SH-SY5Y (cell line): ENCODE measurements around the gene SLC6A5.

Experiments used
- GATA2 ChIP-seq: IDR thresholded peaks from 2 replicates; pipeline ENCODE4 v1.6.1; 2011; ENCODE audit warnings: mild to moderate bottlenecking, low read depth, low read length
- GATA3 ChIP-seq: IDR thresholded peaks from 2 replicates; pipeline ENCODE4 v1.6.1; 2011; ENCODE audit warnings: low read depth, mild to moderate bottlenecking, low read length, moderate library complexity

Gene SLC6A5

GRCh38 chr11:20599221-20600019 lies at the start of gene SLC6A5:
TSS of gene SLC6A5 (plus strand) at chr11:20599608. CDS start at chr11:20599673, 65 bp downstream.
- no peak for TF ChIP-seq GATA2
- TF ChIP-seq GATA3 = no peak

DNA sequence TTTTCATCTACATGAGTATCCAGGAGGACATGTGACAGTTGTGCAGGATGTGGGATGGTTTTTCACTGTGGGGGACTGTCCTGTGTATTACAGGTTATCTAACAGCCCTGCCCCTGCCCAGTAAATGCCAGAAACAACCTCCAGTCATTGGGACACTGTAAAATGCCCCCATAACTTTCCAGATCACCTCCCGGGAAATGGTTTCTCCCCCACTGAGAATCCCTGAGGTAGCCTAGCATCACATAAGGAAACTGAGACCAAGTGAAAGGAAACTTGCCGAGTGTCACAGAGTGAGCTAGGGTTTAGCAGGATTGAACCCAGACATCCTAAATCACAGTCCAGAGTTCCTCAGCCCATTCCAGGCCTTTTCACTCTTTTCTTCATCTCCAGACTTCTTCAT lies 48.3 kb upstream of the SLC6A5 start:
- no peak for TF ChIP-seq GATA2
- TF ChIP-seq GATA3 = no peak

- TF ChIP-seq GATA2 = no peak
Measured at GRCh38 chr11:20555783-20556182, 43.6 kb upstream of the SLC6A5 start.

DNA sequence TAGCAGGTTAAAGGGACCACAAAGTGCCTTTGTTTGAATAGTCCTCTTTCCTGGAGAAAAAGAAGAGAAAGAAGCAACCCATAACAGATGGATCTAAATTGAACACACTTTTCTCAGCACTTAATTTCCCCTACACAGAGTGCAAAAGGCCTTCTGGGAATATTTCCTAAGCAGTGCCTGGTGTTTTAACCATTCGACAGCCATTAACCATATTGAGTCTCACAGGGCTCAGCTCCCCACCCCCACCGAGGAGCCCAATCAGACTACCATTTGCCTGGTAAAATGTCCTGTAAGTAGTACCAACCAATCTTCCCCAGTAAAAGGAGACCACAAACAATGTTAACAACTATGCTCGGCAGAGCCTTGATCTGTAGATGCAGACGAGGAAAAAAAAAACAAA lies 40.7 kb upstream of the SLC6A5 start:
- TF ChIP-seq GATA3 (no peak), GATA2 (no peak)

DNA sequence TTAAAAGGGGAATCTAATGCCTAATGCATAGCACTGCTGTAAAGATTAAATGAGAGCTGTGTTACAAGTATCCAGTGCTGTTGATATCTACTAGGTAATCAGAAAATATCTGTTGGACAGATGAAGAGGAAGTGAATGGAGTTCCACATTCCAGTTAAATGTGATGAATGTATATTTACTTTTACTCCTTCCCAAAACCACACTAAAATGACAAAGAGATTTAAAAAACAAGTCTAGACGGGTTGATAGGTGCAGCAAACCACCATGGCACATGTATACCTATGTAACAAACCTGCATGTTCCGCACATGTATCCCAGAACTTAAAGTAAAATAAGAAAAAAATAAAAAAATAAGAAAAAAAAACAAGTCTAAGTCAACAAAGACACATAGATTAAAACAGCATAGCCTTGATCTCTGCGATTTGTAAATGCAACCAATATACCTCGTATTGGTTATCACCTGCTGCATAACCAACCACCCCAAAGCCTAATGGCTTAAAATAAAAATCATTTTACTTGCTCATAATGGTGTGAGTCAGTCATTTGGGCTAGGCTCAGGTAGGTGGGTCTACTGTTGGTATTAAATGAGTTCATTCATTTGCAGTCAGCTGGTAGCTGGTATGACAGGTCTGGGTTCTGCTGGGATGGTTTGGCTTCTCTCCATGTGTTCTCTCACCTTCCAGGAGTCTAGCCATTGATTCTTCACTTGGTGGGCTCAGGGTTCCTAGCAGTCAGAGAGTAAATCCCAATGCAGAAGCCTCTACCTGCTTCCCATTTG lies 39.7 kb upstream of the SLC6A5 start:
- TF ChIP-seq GATA3 (no peak), GATA2 (no peak)

DNA sequence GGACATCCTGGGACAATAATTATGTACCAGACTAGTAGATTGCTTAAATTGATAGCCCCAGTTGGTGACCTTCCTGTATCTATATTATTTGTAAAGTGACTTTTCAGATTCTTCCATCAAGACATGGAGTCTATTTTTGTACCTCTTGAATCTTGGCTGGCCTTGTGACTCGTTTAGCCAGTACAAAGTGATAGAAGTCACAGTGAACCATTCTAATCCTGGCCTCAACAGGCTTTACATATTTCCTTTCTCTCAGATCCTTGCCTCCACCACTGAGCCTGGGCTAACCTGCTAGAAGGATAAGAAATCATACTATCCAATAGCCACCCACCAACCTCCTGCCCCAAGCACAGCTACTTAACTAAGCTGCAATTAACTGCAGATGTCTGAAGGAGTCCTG lies 37.5 kb upstream of the SLC6A5 start:
- no peak for TF ChIP-seq GATA3
- TF ChIP-seq GATA2 = no peak

- TF ChIP-seq GATA3 (no peak), GATA2 (no peak)
Measured at GRCh38 chr11:20563866-20564265, 35.5 kb upstream of the SLC6A5 start.

DNA sequence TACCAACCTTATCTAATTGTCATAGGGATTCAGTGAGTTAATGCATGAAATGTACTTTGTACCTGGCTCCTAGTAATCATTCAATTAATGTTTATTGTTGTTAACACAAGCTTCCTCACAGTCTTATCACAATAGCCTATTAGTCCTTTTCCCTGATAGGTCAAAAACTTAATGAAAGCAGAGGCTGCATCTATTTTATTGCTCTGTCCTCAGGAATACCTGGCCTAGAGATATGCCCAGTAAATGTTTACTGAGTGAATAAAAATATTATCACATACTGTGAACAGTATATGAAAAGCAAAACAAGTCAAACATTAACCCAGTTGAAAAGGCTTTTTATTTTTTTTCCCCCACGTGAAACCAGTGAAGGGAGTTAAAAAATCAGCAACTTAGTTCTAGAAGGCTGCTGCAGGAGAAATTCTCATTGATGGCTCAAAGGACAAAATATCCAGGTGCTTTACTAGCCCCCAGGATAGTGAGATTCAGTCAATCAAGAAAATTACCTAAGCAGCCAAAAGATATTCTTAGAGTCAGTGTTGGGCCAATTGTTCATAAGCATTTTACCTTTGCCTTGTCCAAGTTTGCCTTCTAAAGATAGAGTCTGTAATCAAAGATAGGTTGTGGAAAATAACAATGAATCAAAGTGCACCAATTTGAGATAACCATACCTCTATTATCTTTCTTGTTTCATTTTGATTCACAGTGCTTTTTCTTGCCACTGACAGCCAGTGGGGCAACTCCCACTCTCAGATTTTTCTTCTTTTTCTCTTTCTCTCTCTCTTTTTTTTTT lies 34.4 kb upstream of the SLC6A5 start:
- TF ChIP-seq GATA2 (no peak), GATA3 (no peak)

GRCh38 chr11:20566591-20567434 lies 32.6 kb upstream of the SLC6A5 start:
- TF ChIP-seq GATA2 = no peak
- TF ChIP-seq GATA3 = no peak

- no peak for TF ChIP-seq GATA3
- TF ChIP-seq GATA2 = no peak
Measured at GRCh38 chr11:20583201-20583600, 16.2 kb upstream of the SLC6A5 start.

GRCh38 chr11:20584093-20584774 lies 15.2 kb upstream of the SLC6A5 start:
- TF ChIP-seq GATA3 (no peak), GATA2 (no peak)

GRCh38 chr11:20589796-20590195 lies 9.6 kb upstream of the SLC6A5 start:
- TF ChIP-seq GATA3 (no peak), GATA2 (no peak)

DNA sequence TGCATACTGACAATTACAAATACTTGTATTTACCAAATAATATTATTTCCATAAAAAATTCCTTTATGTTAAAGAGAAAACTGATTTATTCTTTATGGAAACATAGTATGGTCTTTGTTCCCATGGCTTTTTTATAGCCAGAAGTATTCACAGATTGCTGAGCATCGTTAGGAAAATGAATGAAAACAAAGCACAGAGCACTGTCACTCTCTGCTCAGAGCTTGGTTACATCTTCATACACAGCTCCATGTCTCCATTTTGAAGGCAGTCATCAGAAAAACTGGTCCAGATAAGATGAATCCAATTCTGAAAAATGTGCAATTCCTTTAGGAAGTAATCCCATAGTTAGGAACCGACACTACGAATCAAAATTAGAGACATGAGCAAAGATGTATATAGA lies 9.0 kb upstream of the SLC6A5 start:
- no peak for TF ChIP-seq GATA3
- no peak for TF ChIP-seq GATA2

DNA sequence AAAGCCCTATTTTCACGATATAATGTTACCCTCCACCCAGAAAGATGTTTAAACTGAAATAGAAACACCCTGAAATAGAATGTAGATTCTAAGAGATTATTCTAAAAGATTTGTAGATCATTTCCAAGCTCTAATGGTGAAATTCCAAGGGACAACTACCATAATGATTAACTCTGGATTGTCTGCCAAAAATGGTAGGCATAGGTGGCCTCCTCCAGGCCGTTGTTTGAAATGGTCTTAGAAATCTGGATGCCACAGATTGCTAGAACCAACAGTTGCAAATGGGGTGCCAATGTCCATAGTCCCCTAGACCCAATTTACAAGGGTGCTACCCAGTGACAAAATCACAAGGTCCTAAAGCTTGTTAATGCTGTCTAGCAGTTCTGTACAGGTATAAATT lies 6.7 kb upstream of the SLC6A5 start:
- TF ChIP-seq GATA2 = no peak
- no peak for TF ChIP-seq GATA3
